ENCODE measurements around the gene FSIP2. TPM values are rescaled to one million over a fixed set of nuclear protein-coding genes. Genes with fewer than 3 reads are reported as not detected.

FSIP2 gene
- total and polyA plus RNA-seq, 4 experiments from 2014 or later: 0.36 to 0.49 TPM; not detected in 2

DNA sequence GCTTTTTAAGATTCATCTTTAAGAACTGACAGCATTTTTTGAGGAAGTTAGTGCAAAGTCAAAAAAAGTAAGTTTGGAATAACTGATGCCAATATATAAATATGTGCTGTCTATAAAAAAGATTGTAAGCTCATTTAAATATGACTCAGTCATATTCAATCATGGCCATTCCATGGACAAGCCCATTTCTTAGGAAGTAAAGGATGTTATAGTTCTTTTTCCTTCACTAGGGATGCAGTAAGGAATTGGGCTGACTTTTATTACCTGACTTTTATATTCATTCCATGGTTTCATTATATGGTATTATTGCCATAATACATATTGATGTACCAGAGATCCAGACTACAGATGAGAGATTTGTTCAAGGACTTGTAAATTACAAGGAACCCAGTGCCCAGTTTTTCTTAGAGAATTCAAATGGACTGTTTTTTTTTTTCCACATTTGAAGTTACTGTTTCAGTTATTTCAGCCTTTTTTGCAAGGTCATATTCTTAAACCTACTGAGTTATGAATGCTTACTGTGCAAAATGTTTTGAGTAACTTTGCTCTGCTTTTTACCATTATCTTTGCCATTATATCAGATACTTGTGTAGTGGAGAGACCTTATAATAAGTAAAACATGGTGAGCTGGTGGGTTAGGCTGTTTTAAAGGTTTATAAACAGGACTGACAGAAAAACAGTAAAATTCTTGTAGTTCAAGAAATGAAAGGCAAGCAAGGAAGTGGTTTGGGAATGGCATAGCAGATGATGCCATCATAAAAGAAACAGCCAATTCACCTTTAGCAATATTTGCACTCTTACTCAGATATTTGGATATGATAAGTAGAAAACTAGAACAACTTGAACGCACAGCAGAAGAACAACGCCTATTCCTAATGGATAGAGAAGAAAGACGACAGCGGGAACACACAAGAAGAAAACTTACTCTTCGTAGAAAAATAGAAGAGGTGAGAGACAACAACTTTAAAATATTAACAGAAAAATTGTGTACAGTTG, 7.6 kb downstream of the FSIP2 start:
- H3K36me3 ChIP-seq (ENCODE audit: insufficient read depth, low read length): no peaks in the 10 kb centered on the region
- H3K4me1 ChIP-seq (ENCODE audit: insufficient read depth, low read length): no peaks in the 10 kb centered on the region
- no peaks in the 10 kb centered on the region for H3K27me3 Mint-ChIP-seq
- intact Hi-C loops (cut with micrococcal nuclease): no loop called here
- no peaks in the 10 kb centered on the region for H3K9me3 ChIP-seq (ENCODE audit: control insufficient read depth in 1 of 2, low read length in 2 of 2)
- ChIA-PET POLR2A (ENCODE audit: partially characterized antibody) (no interaction called here), CTCF (ENCODE audit: partially characterized antibody) (no interaction called here)
- no peak overlapping the region for H3K27ac ChIP-seq (ENCODE audit: low read depth, low read length)
- peaks cover 0 to 5% (median 2%) of the 10 kb centered on the region in 8 donors for H3K9me3 Mint-ChIP-seq
- no peaks in the 10 kb centered on the region for H3K4me1 Mint-ChIP-seq
- H3K4me3 Mint-ChIP-seq: no peak overlapping the region
- no peaks in the 10 kb centered on the region for H3K27me3 ChIP-seq (ENCODE audit: insufficient read depth, low read length)
- no peak overlapping the region for H3K4me3 ChIP-seq (ENCODE audit: low read length in 2 of 2)
- H3K36me3 Mint-ChIP-seq: no peaks in the 10 kb centered on the region
- no peak for DNase-seq
- H3K27ac Mint-ChIP-seq: no peak overlapping the region

DNA sequence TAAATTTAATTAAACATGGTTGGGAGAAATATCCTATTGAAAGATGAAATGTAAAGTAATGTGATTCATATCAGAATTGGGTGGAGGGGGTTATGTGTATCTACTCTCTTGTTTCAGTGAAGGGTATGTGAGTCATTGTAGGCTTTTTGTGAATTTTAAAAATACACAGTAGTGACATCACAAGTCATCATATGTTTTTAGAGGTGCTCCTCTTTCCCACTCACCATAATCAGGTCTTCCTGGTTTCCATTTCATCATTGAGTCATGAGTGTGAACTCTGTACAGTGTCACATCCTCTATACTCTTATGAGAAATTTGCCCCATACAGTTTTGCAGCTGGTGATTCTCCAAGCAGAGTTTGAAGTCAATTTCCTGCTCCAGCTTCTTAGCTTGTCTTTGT, 18.8 kb downstream of the FSIP2 start:
- peaks cover 0 to 18% (median 6%) of the 10 kb centered on the region in 8 donors for H3K9me3 Mint-ChIP-seq
- no peaks in the 10 kb centered on the region for H3K27me3 Mint-ChIP-seq
- intact Hi-C loops (cut with micrococcal nuclease): no loop called here
- no peak overlapping the region for H3K27ac Mint-ChIP-seq
- ChIA-PET POLR2A (ENCODE audit: partially characterized antibody) (no interaction called here), CTCF (ENCODE audit: partially characterized antibody) (no interaction called here)
- H3K4me3 ChIP-seq (ENCODE audit: low read length in 2 of 2): no peak overlapping the region
- no peak overlapping the region for H3K4me3 Mint-ChIP-seq
- no peak for DNase-seq
- H3K36me3 Mint-ChIP-seq: no peaks in the 10 kb centered on the region
- H3K27ac ChIP-seq (ENCODE audit: low read depth, low read length): no peak overlapping the region
- H3K4me1 ChIP-seq (ENCODE audit: insufficient read depth, low read length): no peaks in the 10 kb centered on the region
- no peaks in the 10 kb centered on the region for H3K4me1 Mint-ChIP-seq
- no peaks in the 10 kb centered on the region for H3K36me3 ChIP-seq (ENCODE audit: insufficient read depth, low read length)
- H3K27me3 ChIP-seq (ENCODE audit: insufficient read depth, low read length): no peaks in the 10 kb centered on the region
- no peaks in the 10 kb centered on the region for H3K9me3 ChIP-seq (ENCODE audit: control insufficient read depth in 1 of 2, low read length in 2 of 2)

DNA sequence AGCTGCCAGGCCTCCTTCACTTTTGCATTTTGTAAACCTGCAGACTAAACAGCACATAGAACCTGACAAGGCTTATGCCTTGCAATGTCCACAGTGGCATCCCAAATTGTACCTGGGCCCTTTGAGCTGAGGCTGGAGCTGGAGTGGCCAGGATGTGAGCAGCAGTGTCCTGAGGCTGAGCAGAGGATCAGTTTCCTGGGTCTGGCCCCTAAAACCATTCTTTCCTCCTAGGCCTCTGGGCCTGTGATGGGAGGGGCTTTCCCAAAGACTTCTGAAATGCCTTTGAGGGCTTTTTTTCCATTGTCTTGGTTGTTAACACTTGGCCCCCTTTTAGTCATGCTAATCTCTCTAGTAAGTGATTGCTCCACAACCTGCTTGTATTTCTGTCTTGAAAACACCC, 32.8 kb downstream of the FSIP2 start:
- intact Hi-C loops (cut with micrococcal nuclease): no loop called here
- H3K4me1 Mint-ChIP-seq: no peaks in the 10 kb centered on the region
- no peaks in the 10 kb centered on the region for H3K27me3 Mint-ChIP-seq
- Histone ChIP-seq H3K9me3 (ENCODE audit: control insufficient read depth in 1 of 2, low read length in 2 of 2) (peaks cover 0 to 26% of the 10 kb centered on the region in 2 donors), H3K36me3 (ENCODE audit: insufficient read depth, low read length) (no peaks in the 10 kb centered on the region), H3K27ac (ENCODE audit: low read depth, low read length) (no peak overlapping the region), H3K27me3 (ENCODE audit: insufficient read depth, low read length) (no peaks in the 10 kb centered on the region), H3K4me1 (ENCODE audit: insufficient read depth, low read length) (no peaks in the 10 kb centered on the region), H3K4me3 (ENCODE audit: low read length in 2 of 2) (no peak overlapping the region)
- POLR2A ChIA-PET (ENCODE audit: partially characterized antibody): no interaction called here
- CTCF ChIA-PET (ENCODE audit: partially characterized antibody): no interaction called here
- no peak for DNase-seq
- peaks cover 0 to 1% of the 10 kb centered on the region in 2 donors for H3K36me3 Mint-ChIP-seq
- no peak overlapping the region for H3K27ac Mint-ChIP-seq
- peaks cover 3 to 67% (median 53%) of the 10 kb centered on the region in 8 donors for H3K9me3 Mint-ChIP-seq
- no peak overlapping the region for H3K4me3 Mint-ChIP-seq

DNA sequence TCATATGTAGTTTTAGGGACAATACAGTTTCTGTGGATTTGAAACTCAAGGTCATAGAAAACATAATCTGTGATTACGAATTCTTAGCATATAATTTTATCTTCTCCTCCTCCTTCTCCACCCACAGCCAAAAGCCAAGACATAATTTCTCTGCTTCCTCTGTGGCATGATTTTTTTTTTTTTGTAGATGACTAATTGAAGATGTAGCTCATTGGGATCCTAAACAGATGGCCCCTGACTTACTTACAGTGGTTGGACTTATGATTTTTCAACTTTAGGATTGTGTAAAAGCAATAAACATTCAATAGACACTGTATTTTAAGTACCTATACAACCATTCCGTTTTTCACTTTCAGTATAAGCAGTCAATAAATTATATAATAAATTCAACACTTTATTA, 42.3 kb downstream of the FSIP2 start:
- H3K9me3 ChIP-seq (ENCODE audit: control insufficient read depth in 1 of 2, low read length in 2 of 2): no peaks in the 10 kb centered on the region
- Mint-ChIP-seq H3K36me3 (no peaks in the 10 kb centered on the region), H3K27ac (no peak overlapping the region), H3K4me1 (no peaks in the 10 kb centered on the region), H3K4me3 (no peak overlapping the region), H3K9me3 (peaks cover 0 to 8% (median 4%) of the 10 kb centered on the region in 8 donors), H3K27me3 (no peaks in the 10 kb centered on the region)
- intact Hi-C loops (cut with micrococcal nuclease): no loop called here
- H3K4me1 ChIP-seq (ENCODE audit: insufficient read depth, low read length): no peaks in the 10 kb centered on the region
- no peaks in the 10 kb centered on the region for H3K27me3 ChIP-seq (ENCODE audit: insufficient read depth, low read length)
- ChIA-PET CTCF (ENCODE audit: partially characterized antibody) (no interaction called here), POLR2A (ENCODE audit: partially characterized antibody) (no interaction called here)
- DNase-seq: no peak
- no peak overlapping the region for H3K4me3 ChIP-seq (ENCODE audit: low read length in 2 of 2)
- no peak overlapping the region for H3K27ac ChIP-seq (ENCODE audit: low read depth, low read length)
- H3K36me3 ChIP-seq (ENCODE audit: insufficient read depth, low read length): no peaks in the 10 kb centered on the region

- H3K27me3 Mint-ChIP-seq: no peaks in the 10 kb centered on the region
- H3K4me3 Mint-ChIP-seq: no peak overlapping the region
- no peaks in the 10 kb centered on the region for H3K4me1 ChIP-seq (ENCODE audit: insufficient read depth, low read length)
- no peaks in the 10 kb centered on the region for H3K36me3 ChIP-seq (ENCODE audit: insufficient read depth, low read length)
- no peak overlapping the region for H3K27ac ChIP-seq (ENCODE audit: low read depth, low read length)
- H3K9me3 Mint-ChIP-seq: peaks cover 0 to 8% (median 4%) of the 10 kb centered on the region in 8 donors
- CTCF ChIA-PET (ENCODE audit: partially characterized antibody): no interaction called here
- DNase-seq: no peak
- H3K4me1 Mint-ChIP-seq: no peaks in the 10 kb centered on the region
- POLR2A ChIA-PET (ENCODE audit: partially characterized antibody): no interaction called here
- no peaks in the 10 kb centered on the region for H3K27me3 ChIP-seq (ENCODE audit: insufficient read depth, low read length)
- H3K9me3 ChIP-seq (ENCODE audit: control insufficient read depth in 1 of 2, low read length in 2 of 2): no peaks in the 10 kb centered on the region
- H3K4me3 ChIP-seq (ENCODE audit: low read length in 2 of 2): no peak overlapping the region
- H3K27ac Mint-ChIP-seq: no peak overlapping the region
- no peaks in the 10 kb centered on the region for H3K36me3 Mint-ChIP-seq
- intact Hi-C loops (cut with micrococcal nuclease): no loop called here
Measured at GRCh38 chr2:185782223-185782769, 43.7 kb downstream of the FSIP2 start.

GRCh38 chr2:185785156-185785555, 46.6 kb downstream of the FSIP2 start:
- Histone ChIP-seq H3K4me1 (ENCODE audit: insufficient read depth, low read length) (no peaks in the 10 kb centered on the region), H3K27ac (ENCODE audit: low read depth, low read length) (no peak overlapping the region), H3K27me3 (ENCODE audit: insufficient read depth, low read length) (no peaks in the 10 kb centered on the region), H3K9me3 (ENCODE audit: control insufficient read depth in 1 of 2, low read length in 2 of 2) (no peaks in the 10 kb centered on the region), H3K4me3 (ENCODE audit: low read length in 2 of 2) (no peak overlapping the region), H3K36me3 (ENCODE audit: insufficient read depth, low read length) (no peaks in the 10 kb centered on the region)
- intact Hi-C loops (cut with micrococcal nuclease): no loop called here
- H3K4me1 Mint-ChIP-seq: no peaks in the 10 kb centered on the region
- CTCF ChIA-PET (ENCODE audit: partially characterized antibody): no interaction called here
- no peak for DNase-seq
- no peaks in the 10 kb centered on the region for H3K27me3 Mint-ChIP-seq
- H3K27ac Mint-ChIP-seq: no peak overlapping the region
- H3K4me3 Mint-ChIP-seq: no peak overlapping the region
- H3K36me3 Mint-ChIP-seq: no peaks in the 10 kb centered on the region
- POLR2A ChIA-PET (ENCODE audit: partially characterized antibody): no interaction called here
- peaks cover 0 to 6% (median 2%) of the 10 kb centered on the region in 8 donors for H3K9me3 Mint-ChIP-seq

DNA sequence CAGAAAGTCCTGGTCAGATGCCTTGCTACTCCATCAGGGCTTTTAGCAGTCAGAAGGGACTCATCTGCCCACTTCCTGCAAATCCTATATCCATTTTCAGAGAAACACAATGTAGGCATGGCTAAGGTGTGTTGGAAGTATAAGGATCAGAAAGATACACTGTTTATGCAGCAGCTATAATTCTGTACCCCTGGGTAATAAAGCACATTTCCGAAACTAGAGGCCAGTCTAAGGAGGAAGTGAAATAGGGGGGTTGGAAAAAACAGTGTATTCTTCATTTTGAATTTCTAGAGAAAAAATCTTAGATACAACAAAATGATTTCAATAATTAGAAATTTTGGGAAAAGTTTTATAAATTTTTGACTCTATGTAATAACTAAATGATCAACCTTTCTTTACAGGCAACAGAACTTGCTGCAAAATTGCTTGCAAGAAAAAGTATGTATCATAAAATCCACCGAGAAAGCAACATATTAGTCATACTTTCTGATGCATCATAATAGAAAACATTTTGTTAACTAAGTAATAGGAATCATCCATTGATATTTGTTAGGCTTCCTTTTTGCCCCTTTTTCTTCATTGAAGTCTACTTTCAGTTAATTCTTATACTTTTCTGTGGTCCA, 47.4 kb downstream of the FSIP2 start:
- Histone ChIP-seq H3K4me1 (ENCODE audit: insufficient read depth, low read length) (no peaks in the 10 kb centered on the region), H3K36me3 (ENCODE audit: insufficient read depth, low read length) (no peaks in the 10 kb centered on the region), H3K4me3 (ENCODE audit: low read length in 2 of 2) (no peak overlapping the region), H3K27me3 (ENCODE audit: insufficient read depth, low read length) (no peaks in the 10 kb centered on the region), H3K9me3 (ENCODE audit: control insufficient read depth in 1 of 2, low read length in 2 of 2) (no peaks in the 10 kb centered on the region), H3K27ac (ENCODE audit: low read depth, low read length) (no peak overlapping the region)
- H3K9me3 Mint-ChIP-seq: peaks cover 0 to 6% (median under 1%) of the 10 kb centered on the region in 8 donors
- DNase-seq: no peak
- ChIA-PET POLR2A (ENCODE audit: partially characterized antibody) (no interaction called here), CTCF (ENCODE audit: partially characterized antibody) (no interaction called here)
- intact Hi-C loops (cut with micrococcal nuclease): no loop called here
- no peaks in the 10 kb centered on the region for H3K36me3 Mint-ChIP-seq
- no peak overlapping the region for H3K27ac Mint-ChIP-seq
- no peak overlapping the region for H3K4me3 Mint-ChIP-seq
- no peaks in the 10 kb centered on the region for H3K27me3 Mint-ChIP-seq
- H3K4me1 Mint-ChIP-seq: no peaks in the 10 kb centered on the region
